ENCODE data around the gene LTC4S. TPM values are rescaled to one million over a fixed set of nuclear protein-coding genes. Genes with fewer than 3 reads are reported as not detected.

Gene LTC4S
- total RNA-seq, 4 donors from 2014 or later, result 3.0 to 3.8 (median 3.2) TPM; not detected in 1

- no peak for DNase-seq
- in situ Hi-C loops (cut with MboI; ENCODE audit: low pct_ligation_motif_present in 1 of 4, low pct_unique_long_range_greater_than_20kb in 1 of 4, low sequenced_read_pairs in 3 of 4), result no loop called here
- intact Hi-C loops (cut with DNase I; ENCODE audit: low total_unique reads), result no loop called here
- TF ChIP-seq POLR2A (IDR thresholded peaks at IDR 0.05), result no peak
- TF ChIP-seq, protein P1, sequence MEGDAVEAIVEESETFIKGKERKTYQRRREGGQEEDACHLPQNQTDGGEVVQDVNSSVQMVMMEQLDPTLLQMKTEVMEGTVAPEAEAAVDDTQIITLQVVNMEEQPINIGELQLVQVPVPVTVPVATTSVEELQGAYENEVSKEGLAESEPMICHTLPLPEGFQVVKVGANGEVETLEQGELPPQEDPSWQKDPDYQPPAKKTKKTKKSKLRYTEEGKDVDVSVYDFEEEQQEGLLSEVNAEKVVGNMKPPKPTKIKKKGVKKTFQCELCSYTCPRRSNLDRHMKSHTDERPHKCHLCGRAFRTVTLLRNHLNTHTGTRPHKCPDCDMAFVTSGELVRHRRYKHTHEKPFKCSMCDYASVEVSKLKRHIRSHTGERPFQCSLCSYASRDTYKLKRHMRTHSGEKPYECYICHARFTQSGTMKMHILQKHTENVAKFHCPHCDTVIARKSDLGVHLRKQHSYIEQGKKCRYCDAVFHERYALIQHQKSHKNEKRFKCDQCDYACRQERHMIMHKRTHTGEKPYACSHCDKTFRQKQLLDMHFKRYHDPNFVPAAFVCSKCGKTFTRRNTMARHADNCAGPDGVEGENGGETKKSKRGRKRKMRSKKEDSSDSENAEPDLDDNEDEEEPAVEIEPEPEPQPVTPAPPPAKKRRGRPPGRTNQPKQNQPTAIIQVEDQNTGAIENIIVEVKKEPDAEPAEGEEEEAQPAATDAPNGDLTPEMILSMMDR (IDR thresholded peaks at IDR 0.05), result no peak
- no peak for TF ChIP-seq EP300 (IDR thresholded peaks at IDR 0.05; ENCODE audit: low read depth)
- Histone ChIP-seq H3K27me3 (no peaks in the 10 kb centered on the region), H3K4me1 (peaks cover 22 to 41% (median 39%) of the 10 kb centered on the region in 4 donors), H3K36me3 (no peaks in the 10 kb centered on the region), H3K4me3 (peak overlapping the region in 3 of 4 donors; percentile 35 to 59 (median 52)), H3K27ac (peak overlapping the region; percentile 99 to 100 (median 100)), H3K9me3 (no peaks in the 10 kb centered on the region)
- 79% methylated on average over 23 of the region's 23 CpGs; no CpG with 5 or more reads in 1 of the 2 donors for WGBS, 2 donors (ENCODE audit: low coverage in 1 of 2)
These were observed 22.6 kb downstream of the LTC4S start for GRCh38 chr5:179816401-179816795.

DNA sequence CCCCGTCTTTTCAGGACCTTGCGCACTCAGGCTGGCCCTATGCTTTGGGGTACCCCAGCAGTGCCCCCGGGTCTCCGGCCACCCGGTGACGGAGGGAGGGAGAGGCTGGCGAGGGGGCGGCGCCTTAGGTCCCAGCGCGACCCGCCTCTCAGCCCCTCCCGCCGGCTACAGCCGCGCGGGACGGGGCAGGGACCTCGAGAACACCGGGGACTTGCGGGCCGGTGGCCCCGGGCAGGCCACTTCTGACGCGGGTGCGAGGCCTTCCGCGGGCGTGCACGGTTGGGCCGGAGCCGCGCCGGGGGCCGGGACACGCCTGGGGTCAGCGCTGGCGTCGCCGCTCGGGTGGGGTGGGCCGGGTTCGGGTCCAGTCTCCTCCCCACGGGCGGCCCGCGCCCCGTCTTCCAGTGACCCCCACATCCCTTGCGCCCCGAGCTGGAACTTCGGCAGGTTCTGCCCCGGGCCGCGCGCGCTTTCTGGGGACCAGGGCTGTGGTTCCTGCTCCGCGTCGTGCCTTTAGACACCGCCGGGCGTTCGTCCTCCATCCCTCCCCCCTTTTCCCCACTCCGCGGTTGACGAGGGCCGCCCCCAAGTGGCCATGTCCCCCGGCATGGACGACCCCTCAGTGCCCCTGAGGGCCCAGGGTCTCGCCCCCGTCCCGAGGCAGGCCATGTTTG is 23.1 kb downstream of the LTC4S start:
- TF ChIP-seq POLR2A (IDR thresholded peaks at IDR 0.05) (no peak), POLR2AphosphoS5 (IDR thresholded peaks at IDR 0.05) (no peak)
- TF ChIP-seq, protein P1 (IDR thresholded peaks at IDR 0.05), result peak in 1 of 5 experiments; percentile 13
- peak overlapping the region; percentile 35 to 59 (median 44) for H3K4me3 ChIP-seq
- in situ Hi-C loops (cut with MboI; ENCODE audit: low pct_ligation_motif_present in 1 of 4, low pct_unique_long_range_greater_than_20kb in 1 of 4, low sequenced_read_pairs in 3 of 4) (no loop called here), intact Hi-C loops (cut with DNase I; ENCODE audit: low total_unique reads) (no loop called here)
- 4% methylated on average over 29 of the region's 72 CpGs; no CpG with 5 or more reads in 1 of the 2 donors for WGBS, 2 donors (ENCODE audit: low coverage in 1 of 2)
- H3K4me1 ChIP-seq, result peaks cover 24 to 44% (median 41%) of the 10 kb centered on the region in 4 donors
- H3K27me3 ChIP-seq, result no peaks in the 10 kb centered on the region
- H3K9me3 ChIP-seq, result no peaks in the 10 kb centered on the region
- H3K27ac ChIP-seq, result peak overlapping the region; percentile 99 to 100 (median 100)
- DNase-seq, result no peak
- no peaks in the 10 kb centered on the region for H3K36me3 ChIP-seq

DNA sequence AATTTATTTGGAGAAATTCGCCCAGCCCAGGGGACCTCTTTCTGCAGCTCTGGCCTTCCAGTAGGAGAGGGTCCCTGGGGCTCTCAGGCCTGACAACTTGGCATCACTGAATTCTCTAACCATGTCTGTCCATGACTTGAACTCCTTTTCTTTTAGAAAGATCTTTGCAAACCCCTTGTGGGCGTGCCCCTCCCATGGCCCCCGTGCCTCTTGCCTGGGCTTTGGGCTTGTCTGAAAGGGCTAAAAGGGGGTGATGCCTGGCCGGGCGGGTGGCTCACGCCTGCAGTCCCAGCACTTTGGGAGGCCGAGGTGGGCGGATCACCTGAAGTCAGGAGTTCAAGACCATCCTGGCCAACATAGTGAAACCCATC is 23.7 kb downstream of the LTC4S start:
- Histone ChIP-seq H3K4me3 (peak overlapping the region in 3 of 4 donors; percentile 35 to 59 (median 52)), H3K27me3 (no peaks in the 10 kb centered on the region), H3K4me1 (peaks cover 29 to 49% (median 46%) of the 10 kb centered on the region in 4 donors), H3K36me3 (no peaks in the 10 kb centered on the region), H3K9me3 (no peaks in the 10 kb centered on the region), H3K27ac (peak overlapping the region; percentile 99 to 100 (median 100))
- DNase-seq, result no peak
- in situ Hi-C loops (cut with MboI; ENCODE audit: low pct_ligation_motif_present in 1 of 4, low pct_unique_long_range_greater_than_20kb in 1 of 4, low sequenced_read_pairs in 3 of 4) (no loop called here), intact Hi-C loops (cut with DNase I; ENCODE audit: low total_unique reads) (no loop called here)
- no peak for TF ChIP-seq POLR2A (IDR thresholded peaks at IDR 0.05)
- TF ChIP-seq, protein P1 (IDR thresholded peaks at IDR 0.05), result no peak
- TF ChIP-seq POLR2AphosphoS5 (IDR thresholded peaks at IDR 0.05), result no peak
- TF ChIP-seq EP300 (IDR thresholded peaks at IDR 0.05; ENCODE audit: low read depth), result no peak
- 81% methylated on average over 7 of the region's 8 CpGs; no CpG with 5 or more reads in 1 of the 2 donors for WGBS, 2 donors (ENCODE audit: low coverage in 1 of 2)

- intact Hi-C loops (cut with DNase I; ENCODE audit: low total_unique reads), result no loop called here
- DNase-seq, result no peak
- Histone ChIP-seq H3K4me1 (peaks cover 36 to 56% (median 53%) of the 10 kb centered on the region in 4 donors), H3K36me3 (no peaks in the 10 kb centered on the region), H3K27me3 (no peaks in the 10 kb centered on the region), H3K4me3 (peak overlapping the region; percentile 24 to 99 (median 58)), H3K9me3 (no peaks in the 10 kb centered on the region), H3K27ac (peak overlapping the region; percentile 99 to 100 (median 100))
- in situ Hi-C loops (cut with MboI; ENCODE audit: low pct_ligation_motif_present in 1 of 4, low pct_unique_long_range_greater_than_20kb in 1 of 4, low sequenced_read_pairs in 3 of 4), result no loop called here
- WGBS, 2 donors (ENCODE audit: low coverage in 1 of 2), result 59% methylated on average over 13 of the region's 14 CpGs; no CpG with 5 or more reads in 1 of the 2 donors
- TF ChIP-seq POLR2AphosphoS5 (IDR thresholded peaks at IDR 0.05) (no peak), POLR2A (IDR thresholded peaks at IDR 0.05) (no peak), EP300 (IDR thresholded peaks at IDR 0.05; ENCODE audit: low read depth) (no peak)
- TF ChIP-seq, protein P1 (IDR thresholded peaks at IDR 0.05), result no peak
These were observed 24.3 kb downstream of the LTC4S start for GRCh38 chr5:179817890-179818745.
